Ovary (tissue), 9 donors: ENCODE measurements around the gene MARK2. TPM values are rescaled to one million over a fixed set of nuclear protein-coding genes. Genes with fewer than 3 reads are reported as not detected.

Experiments
- DNase-seq, 5 donors: peaks; one replicate each; pipeline ENCODE4 v3.0.0-alpha.2; 2019 to 2020
- H3K27ac ChIP-seq, 2 donors: fragments of 200-600 bp; one replicate each; pipeline versions ENCODE4 v1.5.1 to v1.8.0; 2019 to 2022
- H3K27me3 ChIP-seq: fragments of 200-600 bp; one replicate; pipeline ENCODE4 v1.8.0; 2022
- H3K36me3 ChIP-seq: fragments of 200-600 bp; sonication (generic); one replicate; pipeline ENCODE4 v1.5.1; 2019
- H3K4me1 ChIP-seq: one replicate; pipeline ENCODE4 v1.8.1; 2013; ENCODE audit warnings: mild to moderate bottlenecking, moderate library complexity; ENCODE audit not compliant: insufficient read depth
- H3K4me3 ChIP-seq: fragments of 200-600 bp; sonication (generic); one replicate; pipeline ENCODE4 v1.5.1; 2017
- H3K9me3 ChIP-seq, 2 donors: fragments of 200-600 bp in 1 of 2; sonication (generic) in 1 of 2; one replicate each; pipeline versions ENCODE4 v1.5.1 to v1.8.1; 2013 to 2019; ENCODE audit warnings: mild to moderate bottlenecking in 1 of 2, moderate library complexity in 1 of 2
- EP300 ChIP-seq: sonication (generic); formaldehyde crosslinking; IDR thresholded peaks from one replicate; pipeline ENCODE4 v1.6.1; 2017; ENCODE audit warnings: antibody characterized with exemption
- POLR2A ChIP-seq: fragments of 450-650 bp; IDR thresholded peaks from one replicate; pipeline ENCODE4 v1.6.1; 2017; ENCODE audit warnings: antibody characterized with exemption, mild to moderate bottlenecking, moderate library complexity
- WGBS, 3 donors: extraction: QIAGEN DNeasy Blood & Tissue Kit in 1 of 3; methylation state at CpG; one replicate each; pipeline versions ENCODE4 v1.1.5 to v1.1.7; 2013 to 2017; 5-methylcytosine and 5-hydroxymethylcytosine counted together
- intact Hi-C, 4 donors: fragments of 100-400 bp; cut with DNase I; formaldehyde crosslinking; loops; one replicate each; pipeline versions ENCODE4 v1.11.0 to v1.15.1; 2022 to 2023
- polyA plus RNA-seq, 2 donors: library from polyadenylated mRNA; stranded (reverse); fragments of 200-250 nt in 1 of 2; fragments of 350-450 nt in 1 of 2; fragmentation: Illumina TruSeq in 1 of 2; extraction: RNeasy Lipid Tissue Mini Kit (QIAGEN cat#74804) in 1 of 2; gene quantifications; one replicate each; pipeline ENCODE4 v1.2.3, GENCODE V29; 2013 to 2014
- total RNA-seq, 7 donors: library from RNA; depleted of rRNA in 2 of 7; stranded (reverse); fragments of >200 nt in 2 of 7; fragmentation: NEBNext Ultra II Directional in 3 of 7; extraction: Animal tissue kit (Norgen Biotek cat#: 25700) in 3 of 7; gene quantifications; one replicate each; pipeline versions ENCODE4 v1.1.0 to v1.2.4, GENCODE V29; 2016 to 2023
- TF ChIP-seq, protein P1 (sequence below), 3 donors: fragments of 450-650 bp in 2 of 3; fragments of 200-600 bp in 1 of 3; IDR thresholded peaks; one replicate each; pipeline versions ENCODE4 v1.5.1 to v1.8.0; 2016 to 2022; ENCODE audit warnings: antibody characterized with exemption in 3 of 3, mild to moderate bottlenecking in 1 of 3
- donor health status: DM: no; HTN: no; CAD: no; lungs with moderate emphysema.
- donor health status: DM: no; HTN: no; CAD: no.
- donor health status: Bipolar disorder and iron deficiency.
- donor health status: DM: yes; HTN: yes; CAD: no.
- donor health status: DM: no; HTN: no; CAD: no.
- donor health status: DM: yes; HTN: yes; CAD: no.

Gene MARK2
- total and polyA plus RNA-seq, 9 donors, result 12.3 to 27.8 (median 25.8) TPM

DNA sequence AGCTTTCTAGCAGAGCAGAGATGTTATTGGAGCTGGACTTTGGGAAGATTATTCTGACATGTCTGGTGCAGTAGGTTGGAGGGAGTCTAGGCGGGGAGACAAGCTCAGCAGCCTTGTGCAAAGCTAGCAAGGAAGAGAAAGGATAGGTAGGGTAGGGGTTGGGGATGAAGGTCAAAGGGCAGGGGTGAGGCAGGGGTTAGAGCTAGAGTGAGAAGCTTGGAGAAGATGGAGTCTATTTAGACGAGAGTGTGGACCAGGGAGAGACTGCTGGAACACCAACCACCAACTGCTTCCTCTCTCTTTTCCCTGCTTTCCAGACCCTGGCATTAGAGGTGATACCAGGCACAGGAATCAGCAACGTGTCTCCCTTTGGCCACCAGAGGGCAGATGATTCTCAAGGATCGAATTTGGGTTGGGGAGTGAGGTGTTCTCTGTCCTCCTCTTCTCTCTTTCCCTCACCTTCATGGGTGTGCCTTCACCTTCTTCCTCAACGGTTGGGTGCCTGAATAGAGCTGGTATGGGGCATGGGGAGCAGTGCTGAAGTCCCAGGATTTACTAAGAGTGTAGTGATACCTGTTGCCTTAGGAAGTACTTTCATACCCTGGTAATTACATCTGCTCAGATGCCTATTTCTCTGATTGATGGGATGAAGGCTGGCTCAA lies 1.8 kb upstream of the MARK2 start:
- H3K27ac ChIP-seq, result no peak overlapping the region
- 13 to 15% (median 14%) methylated on average over 5 of the region's 5 CpGs for WGBS, 3 donors
- peak; percentile 71 to 87 (median 81) for DNase-seq

DNA sequence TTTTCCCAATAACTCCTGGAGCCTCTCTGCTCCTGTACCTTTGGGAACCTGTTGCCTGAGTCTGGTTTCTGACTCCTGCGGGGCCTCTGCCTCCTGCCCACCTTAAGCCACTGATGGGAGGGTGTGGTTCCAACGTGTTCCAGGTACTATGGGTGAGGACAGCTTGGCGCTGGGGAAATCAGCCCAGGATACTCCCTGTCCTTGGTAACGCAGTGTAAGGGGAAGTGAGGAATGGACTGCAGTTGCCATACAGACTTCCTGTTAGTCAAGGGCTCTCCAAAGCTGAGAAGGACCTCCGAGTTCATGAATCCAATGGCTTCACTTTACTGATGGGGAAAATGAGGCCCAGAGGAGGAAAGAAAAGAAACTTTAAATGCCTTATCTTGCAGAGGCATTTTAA lies 1.2 kb upstream of the MARK2 start:
- Histone ChIP-seq H3K4me1 (peaks cover 11% of the 10 kb centered on the region), H3K4me3 (no peak overlapping the region)
- 44 to 56% (median 47%) methylated on average over 5 of the region's 5 CpGs for WGBS, 3 donors

More for the DNA sequence above, 1.8 kb upstream of the MARK2 start:
- Histone ChIP-seq H3K4me3 (no peak overlapping the region), H3K9me3 (no peaks in the 10 kb centered on the region), H3K36me3 (no peaks in the 10 kb centered on the region), H3K4me1 (peaks cover 11% of the 10 kb centered on the region), H3K27me3 (no peaks in the 10 kb centered on the region)
- no peak for TF ChIP-seq POLR2A
- TF ChIP-seq, protein P1, sequence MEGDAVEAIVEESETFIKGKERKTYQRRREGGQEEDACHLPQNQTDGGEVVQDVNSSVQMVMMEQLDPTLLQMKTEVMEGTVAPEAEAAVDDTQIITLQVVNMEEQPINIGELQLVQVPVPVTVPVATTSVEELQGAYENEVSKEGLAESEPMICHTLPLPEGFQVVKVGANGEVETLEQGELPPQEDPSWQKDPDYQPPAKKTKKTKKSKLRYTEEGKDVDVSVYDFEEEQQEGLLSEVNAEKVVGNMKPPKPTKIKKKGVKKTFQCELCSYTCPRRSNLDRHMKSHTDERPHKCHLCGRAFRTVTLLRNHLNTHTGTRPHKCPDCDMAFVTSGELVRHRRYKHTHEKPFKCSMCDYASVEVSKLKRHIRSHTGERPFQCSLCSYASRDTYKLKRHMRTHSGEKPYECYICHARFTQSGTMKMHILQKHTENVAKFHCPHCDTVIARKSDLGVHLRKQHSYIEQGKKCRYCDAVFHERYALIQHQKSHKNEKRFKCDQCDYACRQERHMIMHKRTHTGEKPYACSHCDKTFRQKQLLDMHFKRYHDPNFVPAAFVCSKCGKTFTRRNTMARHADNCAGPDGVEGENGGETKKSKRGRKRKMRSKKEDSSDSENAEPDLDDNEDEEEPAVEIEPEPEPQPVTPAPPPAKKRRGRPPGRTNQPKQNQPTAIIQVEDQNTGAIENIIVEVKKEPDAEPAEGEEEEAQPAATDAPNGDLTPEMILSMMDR (IDR thresholded peaks at IDR 0.05), result peak; percentile 65 to 90 (median 89)
- intact Hi-C loops, result loop anchor here (2.0 to 10.0 kb wide), 7 partner anchors 68 to 318 kb away; partner anchors contain the start of gene ZFTA (in 1 of the 4)

DNA sequence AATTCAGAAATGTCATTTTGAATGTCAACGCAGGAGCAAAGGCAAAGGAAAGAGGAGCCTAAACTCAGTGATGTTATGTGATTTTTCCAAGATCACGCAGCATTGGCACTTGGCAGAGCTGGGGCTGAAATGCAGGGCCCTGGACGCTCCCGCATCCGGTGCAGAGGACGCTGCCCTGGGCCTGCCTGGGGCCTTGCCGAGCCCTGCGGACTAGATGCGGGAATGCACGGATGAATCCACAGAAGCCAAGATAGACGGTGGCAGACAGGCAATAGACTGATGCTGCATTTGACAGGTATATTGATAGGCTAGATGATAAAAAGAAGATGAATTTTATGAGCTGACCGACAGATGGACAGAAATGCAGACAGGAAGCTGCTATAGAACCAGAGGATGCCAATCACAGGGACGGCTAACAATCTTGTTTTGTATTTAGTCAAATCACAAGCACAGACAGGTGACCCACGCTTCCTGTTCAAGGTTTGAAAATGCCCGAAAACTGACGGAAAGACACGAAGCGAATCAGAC lies 696 bp upstream of the MARK2 start:
- Histone ChIP-seq H3K4me3 (peak overlapping the region; percentile 3), H3K36me3 (no peaks in the 10 kb centered on the region), H3K27me3 (no peaks in the 10 kb centered on the region), H3K27ac (peak overlapping the region; percentile 18 to 84), H3K9me3 (no peaks in the 10 kb centered on the region), H3K4me1 (peaks cover 11% of the 10 kb centered on the region)
- TF ChIP-seq EP300, result peak; percentile 7
- TF ChIP-seq, protein P1 (IDR thresholded peaks at IDR 0.05), result no peak
- WGBS, 3 donors, result 30 to 36% (median 30%) methylated on average over 18 of the region's 18 CpGs
- DNase-seq, result peak in 4 of 5 donors; percentile 30 to 61 (median 56)
- intact Hi-C loops, result loop anchor here (2.0 to 10.0 kb wide), 4 partner anchors 105 to 317 kb away; no protein-coding TSS in a partner anchor

More for the DNA sequence above, 1.2 kb upstream of the MARK2 start:
- Histone ChIP-seq H3K27me3 (no peaks in the 10 kb centered on the region), H3K9me3 (no peaks in the 10 kb centered on the region), H3K27ac (peak overlapping the region in 1 of 2 donors; percentile 84), H3K36me3 (no peaks in the 10 kb centered on the region)
- intact Hi-C loops, result loop anchor here (2.0 to 10.0 kb wide), 8 partner anchors 69 to 317 kb away; partner anchors contain the start of gene ZFTA (in 1 of the 4)
- DNase-seq, result peak in 2 of 5 donors; percentile 27 to 37
- TF ChIP-seq, protein P1 (IDR thresholded peaks at IDR 0.05), result no peak
- TF ChIP-seq POLR2A (no peak), EP300 (no peak)

DNA sequence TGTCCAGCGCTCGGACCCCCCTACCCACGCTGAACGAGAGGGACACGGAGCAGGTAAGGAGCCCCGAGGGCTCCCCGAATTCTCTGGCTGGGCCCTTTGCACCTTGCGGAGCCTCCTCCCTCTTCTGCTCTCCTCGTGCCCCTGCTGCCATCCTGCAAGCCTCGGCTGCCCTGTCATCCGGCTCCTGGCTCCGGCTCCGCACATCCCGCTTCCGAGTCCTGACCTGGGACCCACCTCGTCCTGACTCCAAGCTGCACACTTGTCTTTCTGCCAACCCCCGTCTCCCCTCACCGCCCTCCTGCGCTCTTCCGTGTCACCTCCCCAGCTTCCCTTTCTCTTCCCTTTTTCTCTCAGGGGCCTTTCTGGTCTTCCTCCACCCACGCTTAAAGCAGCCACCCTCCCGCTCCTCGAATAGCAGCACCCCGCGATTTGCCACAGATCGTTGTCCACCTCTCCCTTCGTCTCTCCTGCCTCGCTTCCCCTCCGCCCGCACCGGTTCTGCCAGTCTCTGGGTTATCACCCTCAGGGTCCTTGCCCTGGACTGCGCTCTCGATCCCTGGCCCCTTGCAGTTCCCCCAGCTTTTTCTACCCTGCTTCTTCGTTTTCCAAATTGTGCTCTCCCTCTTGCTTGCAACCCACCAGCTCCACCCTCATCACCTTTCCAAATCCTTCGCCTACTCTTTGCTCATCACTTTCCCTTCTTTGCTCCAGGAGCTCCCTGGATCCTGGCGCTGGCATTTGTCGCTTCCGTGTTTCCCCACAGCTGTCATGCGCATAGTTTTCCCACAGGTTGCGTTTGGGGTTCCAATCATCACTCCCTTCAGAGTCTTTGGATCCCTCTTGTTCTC lies 822 bp downstream of the MARK2 start:
- H3K4me1 ChIP-seq, result peaks cover 11% of the 10 kb centered on the region
- intact Hi-C loops, result loop anchor here (2.0 to 10.0 kb wide), 4 partner anchors 103 to 315 kb away; no protein-coding TSS in a partner anchor

More for the DNA sequence above, 822 bp downstream of the MARK2 start:
- H3K9me3 ChIP-seq, result no peaks in the 10 kb centered on the region
- peak overlapping the region; percentile 84 to 93 for H3K27ac ChIP-seq
- H3K36me3 ChIP-seq, result no peaks in the 10 kb centered on the region
- TF ChIP-seq, protein P1 (IDR thresholded peaks at IDR 0.05), result no peak
- TF ChIP-seq POLR2A (no peak), EP300 (no peak)
- peak overlapping the region; percentile 80 for H3K4me3 ChIP-seq
- WGBS, 3 donors, result 1 to 2% (median 1%) methylated on average over 38 to 40 of the region's 40 CpGs
- H3K27me3 ChIP-seq, result no peaks in the 10 kb centered on the region
- peak in 1 of 5 donors; percentile 37 for DNase-seq
